ENCODE measurements around the gene GUCD1.
"Not testable (repeated sequence)": the region's sequence is repeated elsewhere in the genome, so short reads cannot be mapped to it uniquely, and the experiment has no call there.

GUCD1 gene

DNA sequence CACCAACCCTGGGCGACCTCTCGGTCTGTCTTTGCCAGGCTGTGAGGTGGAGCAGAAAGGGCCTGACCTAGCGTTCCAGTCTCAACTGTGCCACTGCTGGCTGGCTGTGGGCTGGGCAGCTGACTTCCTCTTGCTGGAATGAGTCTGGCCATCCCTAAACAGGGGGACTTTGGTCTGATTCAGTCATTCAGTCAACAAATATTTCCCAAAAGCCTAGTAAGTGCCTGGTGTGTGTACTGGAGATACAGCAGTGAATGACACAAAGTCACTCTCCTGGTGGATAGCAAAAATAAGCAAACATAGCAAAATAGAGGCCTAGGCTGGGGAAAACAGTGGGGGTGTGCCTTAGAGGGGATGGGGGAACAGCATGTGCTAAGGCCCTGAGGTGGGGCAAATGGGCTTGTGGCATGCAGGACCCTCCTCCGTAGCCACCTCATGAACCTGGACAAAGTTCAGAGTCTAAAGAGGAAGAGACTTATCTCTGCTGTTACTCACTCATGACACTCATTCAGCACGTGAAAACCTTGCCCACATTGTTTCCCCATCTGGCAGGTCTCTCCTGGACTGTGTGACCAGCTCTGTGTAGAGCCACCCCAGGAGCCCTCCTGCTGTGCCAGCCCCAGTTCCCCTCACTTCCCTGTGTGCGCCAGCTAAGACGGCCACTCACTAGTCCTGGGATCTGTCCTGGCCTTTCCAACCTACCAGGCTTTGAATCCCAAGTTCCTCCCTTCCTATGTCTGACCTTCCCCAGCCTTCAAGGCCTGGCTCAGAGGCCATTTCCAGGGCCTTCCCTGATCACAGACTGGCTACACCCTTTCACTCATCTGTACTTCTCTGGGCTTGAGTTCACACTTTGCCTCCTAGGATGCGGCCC lies 4.7 kb downstream of the GUCD1 start:
- H3K4me3 ChIP-seq (ENCODE audit: low read length): peak overlapping the region; percentile 30
- H3K27me3 ChIP-seq (ENCODE audit: control insufficient read depth, insufficient read depth, low read length): no peaks in the 10 kb centered on the region
- H3K36me3 ChIP-seq (ENCODE audit: control insufficient read depth, insufficient read depth, low read length): peaks cover 25% of the 10 kb centered on the region
- no peak overlapping the region for H3K27ac ChIP-seq (ENCODE audit: low read depth, low read length)
- H3K4me1 ChIP-seq (ENCODE audit: control insufficient read depth, insufficient read depth, low read length): peaks cover 11% of the 10 kb centered on the region
- H3K9ac ChIP-seq (ENCODE audit: low read length): no peak overlapping the region

DNA sequence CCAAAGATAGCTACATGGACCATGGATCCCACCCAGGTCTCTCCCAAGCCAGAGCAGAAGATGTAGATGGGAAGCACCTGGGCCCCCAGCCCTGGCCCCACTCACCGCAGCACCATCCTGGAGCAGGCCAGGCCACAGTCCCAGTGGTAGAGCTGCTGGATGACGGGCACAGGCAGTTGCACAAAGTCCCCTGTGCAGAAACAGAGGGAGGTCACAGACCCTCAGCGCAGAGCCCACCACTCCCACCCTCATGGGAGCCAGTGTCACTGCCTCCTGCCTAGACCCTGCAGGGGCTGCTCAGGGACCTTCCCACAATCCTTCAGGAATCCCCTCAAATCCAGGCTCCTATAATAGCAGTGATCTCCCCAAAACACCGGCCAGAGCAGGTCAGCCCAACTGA lies 6.1 kb downstream of the GUCD1 start:
- Histone ChIP-seq H3K9ac (ENCODE audit: low read length) (no peak overlapping the region), H3K27me3 (ENCODE audit: control insufficient read depth, insufficient read depth, low read length) (no peaks in the 10 kb centered on the region), H3K36me3 (ENCODE audit: control insufficient read depth, insufficient read depth, low read length) (peaks cover 31% of the 10 kb centered on the region), H3K4me3 (ENCODE audit: low read length) (no peak overlapping the region), H3K27ac (ENCODE audit: low read depth, low read length) (no peak overlapping the region), H3K4me1 (ENCODE audit: control insufficient read depth, insufficient read depth, low read length) (peaks cover 17% of the 10 kb centered on the region)

DNA sequence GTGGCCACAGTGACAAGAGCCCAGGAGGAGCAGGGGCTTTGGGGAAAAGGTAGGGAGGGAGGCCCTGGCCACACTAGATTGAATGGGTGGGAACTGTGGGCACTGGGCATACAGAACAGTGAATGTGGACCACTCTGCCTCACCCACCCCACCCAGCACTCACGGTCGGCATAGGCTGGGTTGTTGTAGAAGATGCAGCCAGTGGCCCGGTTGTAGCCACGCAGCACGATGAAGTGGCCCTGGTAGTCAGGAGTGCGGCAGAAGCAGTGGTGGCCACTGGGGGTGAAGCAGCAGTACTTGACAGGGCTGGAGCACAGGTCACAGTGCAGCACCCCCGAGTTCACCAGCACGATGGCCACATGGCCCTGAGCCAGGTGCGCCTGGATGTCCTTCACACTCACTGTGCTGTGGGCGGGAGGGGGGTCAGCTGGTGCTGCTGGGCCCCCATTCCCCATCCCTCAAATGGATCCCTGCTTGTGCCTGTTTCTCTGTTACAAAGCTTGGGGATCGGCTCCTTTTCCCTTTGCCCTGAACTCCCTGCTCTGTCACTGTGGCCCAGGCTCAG lies 11.2 kb downstream of the GUCD1 start:
- Histone ChIP-seq H3K9ac (ENCODE audit: low read length) (no peak overlapping the region), H3K27ac (ENCODE audit: low read depth, low read length) (no peak overlapping the region), H3K4me3 (ENCODE audit: low read length) (no peak overlapping the region), H3K27me3 (ENCODE audit: control insufficient read depth, insufficient read depth, low read length) (no peaks in the 10 kb centered on the region), H3K4me1 (ENCODE audit: control insufficient read depth, insufficient read depth, low read length) (peaks cover 9% of the 10 kb centered on the region), H3K36me3 (ENCODE audit: control insufficient read depth, insufficient read depth, low read length) (peaks cover 53% of the 10 kb centered on the region)

DNA sequence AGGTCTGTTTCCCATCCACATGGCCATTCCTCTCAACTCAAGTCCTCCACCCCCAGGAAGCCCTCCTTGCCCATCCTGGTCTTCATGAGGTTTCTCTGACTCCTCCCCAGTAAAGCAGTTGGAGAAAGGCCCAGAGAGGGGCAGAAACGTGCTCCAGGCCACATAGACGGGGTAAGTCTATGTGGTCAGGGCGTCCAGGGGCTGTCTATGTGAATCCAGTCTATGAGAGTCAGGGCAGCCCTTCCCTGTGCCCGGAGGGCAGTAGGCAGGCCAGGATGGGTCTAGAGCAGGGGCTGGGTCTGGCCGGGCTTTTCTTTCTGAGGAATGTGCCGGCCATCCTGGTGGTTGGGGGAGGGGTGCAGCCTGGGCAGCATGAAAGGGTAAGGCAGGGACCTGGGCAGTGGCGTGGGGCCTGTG lies 11.7 kb downstream of the GUCD1 start:
- Histone ChIP-seq H3K27ac (ENCODE audit: low read depth, low read length) (no peak overlapping the region), H3K4me3 (ENCODE audit: low read length) (no peak overlapping the region), H3K36me3 (ENCODE audit: control insufficient read depth, insufficient read depth, low read length) (peaks cover 48% of the 10 kb centered on the region), H3K9ac (ENCODE audit: low read length) (no peak overlapping the region), H3K27me3 (ENCODE audit: control insufficient read depth, insufficient read depth, low read length) (no peaks in the 10 kb centered on the region), H3K4me1 (ENCODE audit: control insufficient read depth, insufficient read depth, low read length) (peaks cover 9% of the 10 kb centered on the region)

DNA sequence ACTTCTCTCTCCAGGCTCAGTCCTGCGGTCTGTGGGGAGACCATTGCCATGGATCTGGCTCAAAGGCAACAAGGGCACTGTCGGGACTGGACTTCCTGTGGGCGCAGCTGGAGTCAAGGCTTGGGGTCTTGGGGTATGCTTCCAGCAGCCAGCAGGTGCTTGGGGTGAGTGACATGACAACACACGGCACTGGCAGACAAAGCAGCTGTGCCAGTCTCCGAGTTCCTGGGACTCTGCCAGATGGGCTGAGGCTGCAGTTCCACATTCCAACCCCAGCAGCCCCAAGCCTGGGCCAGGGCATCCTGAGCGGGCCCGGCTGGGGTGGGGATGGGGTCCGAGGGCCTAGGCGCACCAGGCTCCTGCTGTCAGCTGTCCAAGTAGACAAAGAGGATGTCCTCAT lies 12.3 kb downstream of the GUCD1 start:
- Histone ChIP-seq H3K9ac (ENCODE audit: low read length) (no peak overlapping the region), H3K27me3 (ENCODE audit: control insufficient read depth, insufficient read depth, low read length) (no peaks in the 10 kb centered on the region), H3K36me3 (ENCODE audit: control insufficient read depth, insufficient read depth, low read length) (peaks cover 43% of the 10 kb centered on the region), H3K4me1 (ENCODE audit: control insufficient read depth, insufficient read depth, low read length) (peaks cover 9% of the 10 kb centered on the region), H3K4me3 (ENCODE audit: low read length) (no peak overlapping the region), H3K27ac (ENCODE audit: low read depth, low read length) (no peak overlapping the region)

DNA sequence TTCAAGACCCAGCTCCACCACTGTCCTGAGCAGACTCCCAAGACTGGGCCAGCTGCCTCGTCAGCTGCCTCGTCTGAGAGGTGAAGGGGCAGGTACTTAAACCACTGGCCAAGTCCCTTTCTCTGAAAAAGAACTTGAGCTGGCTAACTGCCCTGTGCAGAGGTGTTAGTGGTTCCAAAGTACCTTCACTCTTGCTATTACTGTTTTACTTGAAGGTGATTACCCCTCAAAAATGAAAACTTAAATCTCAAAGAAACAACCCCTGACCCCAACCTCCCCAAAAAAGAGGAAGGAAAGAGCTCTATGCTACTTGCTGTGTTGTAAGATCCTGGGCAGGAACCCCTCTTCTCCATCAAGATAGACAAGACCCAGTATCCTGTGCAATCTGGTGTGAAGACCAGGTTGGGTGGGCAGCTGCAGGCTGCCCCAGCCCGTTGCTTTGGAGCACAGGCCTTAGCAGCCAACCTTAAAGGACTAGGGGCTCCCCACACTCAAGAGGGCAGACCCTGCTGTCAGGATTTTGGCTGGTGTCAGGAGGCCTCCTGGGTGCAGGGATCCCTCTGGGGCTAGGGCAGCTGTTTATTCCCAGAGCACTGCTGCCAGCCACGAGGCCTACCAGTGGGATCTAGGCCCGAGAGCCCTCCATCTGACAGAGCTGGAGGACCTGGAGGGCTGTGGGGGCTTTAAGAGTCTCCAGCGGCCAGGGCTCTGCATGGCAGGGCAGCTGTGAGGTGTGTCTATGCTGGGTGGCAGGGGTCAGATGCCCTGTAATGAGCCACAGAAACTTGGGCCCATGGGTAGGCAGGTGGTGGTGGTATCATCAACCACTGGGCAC lies 13.0 kb downstream of the GUCD1 start:
- no peak overlapping the region for H3K9ac ChIP-seq (ENCODE audit: low read length)
- peaks cover 36% of the 10 kb centered on the region for H3K36me3 ChIP-seq (ENCODE audit: control insufficient read depth, insufficient read depth, low read length)
- H3K4me3 ChIP-seq (ENCODE audit: low read length): no peak overlapping the region
- no peaks in the 10 kb centered on the region for H3K27me3 ChIP-seq (ENCODE audit: control insufficient read depth, insufficient read depth, low read length)
- H3K27ac ChIP-seq (ENCODE audit: low read depth, low read length): no peak overlapping the region
- H3K4me1 ChIP-seq (ENCODE audit: control insufficient read depth, insufficient read depth, low read length): peaks cover 9% of the 10 kb centered on the region

DNA sequence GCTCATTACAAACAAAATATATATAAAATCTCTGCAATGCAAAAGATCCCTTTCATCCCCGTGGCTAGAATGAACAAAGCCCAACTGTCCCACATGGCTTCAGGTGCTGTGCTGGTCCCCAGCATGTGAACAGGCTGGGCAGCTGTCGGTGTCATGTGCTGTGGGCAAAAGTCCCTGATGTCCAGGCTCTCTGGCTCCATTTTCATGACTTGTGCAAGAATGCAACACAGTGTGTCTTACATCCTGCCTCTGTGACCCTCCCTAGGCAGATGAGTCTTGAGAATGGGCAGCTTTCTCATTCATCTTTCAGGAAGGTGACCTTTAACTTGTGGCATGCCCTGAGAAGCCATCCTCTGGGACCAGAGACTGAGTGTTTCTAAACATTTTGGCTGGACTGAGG lies 14.5 kb downstream of the GUCD1 start:
- Histone ChIP-seq H3K36me3 (ENCODE audit: control insufficient read depth, insufficient read depth, low read length) (peaks cover 28% of the 10 kb centered on the region), H3K9ac (ENCODE audit: low read length) (no peak overlapping the region), H3K4me1 (ENCODE audit: control insufficient read depth, insufficient read depth, low read length) (peaks cover 9% of the 10 kb centered on the region), H3K27ac (ENCODE audit: low read depth, low read length) (no peak overlapping the region), H3K27me3 (ENCODE audit: control insufficient read depth, insufficient read depth, low read length) (no peaks in the 10 kb centered on the region), H3K4me3 (ENCODE audit: low read length) (no peak overlapping the region)

DNA sequence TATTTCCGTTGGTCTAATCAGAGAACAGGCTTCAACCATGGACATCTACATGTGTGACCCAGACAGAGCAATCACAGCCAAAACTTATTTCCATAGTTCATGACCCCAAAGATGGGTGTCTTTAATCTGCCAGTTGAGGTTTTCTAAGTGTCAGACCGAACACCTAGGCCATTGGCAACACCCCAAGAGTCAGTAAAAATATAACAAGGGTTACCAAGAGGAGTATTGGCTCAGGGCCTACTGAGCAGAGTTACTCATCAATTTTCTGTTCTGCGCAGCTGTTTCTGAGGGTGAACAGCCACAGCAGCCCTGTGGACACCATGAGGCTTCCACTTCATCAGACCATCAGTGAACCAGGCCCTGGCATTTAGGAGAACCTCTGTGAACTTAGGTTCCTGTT lies 18.8 kb downstream of the GUCD1 start:
- Histone ChIP-seq H3K4me1 (ENCODE audit: control insufficient read depth, insufficient read depth, low read length) (no peaks in the 10 kb centered on the region), H3K27ac (ENCODE audit: low read depth, low read length) (no peak overlapping the region), H3K27me3 (ENCODE audit: control insufficient read depth, insufficient read depth, low read length) (no peaks in the 10 kb centered on the region), H3K9ac (ENCODE audit: low read length) (no peak overlapping the region), H3K4me3 (ENCODE audit: low read length) (no peak overlapping the region), H3K36me3 (ENCODE audit: control insufficient read depth, insufficient read depth, low read length) (peaks cover 10% of the 10 kb centered on the region)

DNA sequence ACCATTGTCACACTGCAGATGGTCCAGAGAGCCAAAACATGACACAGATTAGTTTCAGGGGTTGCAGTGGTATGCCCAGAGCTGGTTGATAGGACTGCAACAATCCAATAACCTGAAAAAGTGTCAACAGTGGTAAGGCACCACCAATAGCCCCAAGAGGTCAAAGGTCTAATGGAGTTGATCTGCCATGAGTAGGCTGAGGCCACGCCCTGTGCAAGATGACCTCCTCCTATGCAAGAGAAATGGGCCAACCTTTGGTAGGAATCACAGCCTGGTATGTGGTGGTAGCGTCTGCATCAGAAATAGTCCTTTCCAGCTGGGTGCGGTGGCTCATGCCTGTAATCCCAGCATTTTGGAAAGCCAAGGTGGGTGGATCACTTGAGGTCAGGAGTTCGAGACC lies 19.6 kb downstream of the GUCD1 start:
- Histone ChIP-seq H3K27me3 (ENCODE audit: control insufficient read depth, insufficient read depth, low read length) (no peaks in the 10 kb centered on the region), H3K27ac (ENCODE audit: low read depth, low read length) (no peak overlapping the region), H3K36me3 (ENCODE audit: control insufficient read depth, insufficient read depth, low read length) (peaks cover 4% of the 10 kb centered on the region), H3K4me1 (ENCODE audit: control insufficient read depth, insufficient read depth, low read length) (no peaks in the 10 kb centered on the region), H3K4me3 (ENCODE audit: low read length) (no peak overlapping the region), H3K9ac (ENCODE audit: low read length) (no peak overlapping the region)

DNA sequence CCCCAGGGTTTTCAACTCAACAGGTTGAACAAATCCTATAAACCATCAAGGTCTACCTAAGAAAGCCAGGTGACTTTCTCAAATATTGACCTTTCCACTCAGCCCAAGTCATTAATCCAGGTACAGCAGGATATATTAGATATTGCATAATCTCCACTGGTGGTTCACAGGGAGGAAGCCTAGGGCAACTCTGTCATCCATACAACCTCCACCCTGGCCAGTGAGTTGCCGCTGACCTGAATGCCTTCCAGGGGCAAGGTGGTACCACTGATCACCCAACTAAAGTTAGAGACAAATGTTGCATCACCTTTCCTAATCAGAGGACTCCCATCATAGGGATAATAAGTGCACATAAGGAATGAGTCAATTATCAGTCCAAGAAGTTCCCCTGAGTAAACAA lies 22.9 kb downstream of the GUCD1 start:
- Histone ChIP-seq H3K9ac (ENCODE audit: low read length) (no peak overlapping the region), H3K36me3 (ENCODE audit: control insufficient read depth, insufficient read depth, low read length) (no peaks in the 10 kb centered on the region), H3K4me3 (ENCODE audit: low read length) (no peak overlapping the region), H3K27ac (ENCODE audit: low read depth, low read length) (no peak overlapping the region), H3K4me1 (ENCODE audit: control insufficient read depth, insufficient read depth, low read length) (no peaks in the 10 kb centered on the region), H3K27me3 (ENCODE audit: control insufficient read depth, insufficient read depth, low read length) (no peaks in the 10 kb centered on the region)

DNA sequence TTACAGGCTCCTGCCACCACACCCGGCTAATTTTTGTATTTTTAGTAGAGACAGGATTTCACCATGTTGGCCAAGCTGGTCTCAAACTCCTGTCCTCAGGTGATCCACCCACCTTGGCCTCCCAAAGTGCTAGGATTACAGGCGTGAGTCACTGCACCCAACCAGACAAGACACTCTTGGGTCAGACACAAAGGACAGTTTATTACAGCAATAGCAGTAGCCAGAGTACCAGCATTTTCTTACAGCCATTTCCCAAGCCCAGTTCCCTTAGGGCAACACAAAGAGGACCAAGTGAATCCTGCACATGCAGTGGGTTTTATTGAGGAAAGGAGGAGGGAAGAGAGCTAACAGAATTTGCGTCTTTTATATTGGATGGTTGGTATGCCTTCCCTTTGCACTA lies 24.0 kb downstream of the GUCD1 start:
- not testable (repeated sequence) for H3K36me3 ChIP-seq (ENCODE audit: control insufficient read depth, insufficient read depth, low read length); H3K4me1 ChIP-seq (ENCODE audit: control insufficient read depth, insufficient read depth, low read length); H3K9ac ChIP-seq (ENCODE audit: low read length); H3K4me3 ChIP-seq (ENCODE audit: low read length); H3K27ac ChIP-seq (ENCODE audit: low read depth, low read length); H3K27me3 ChIP-seq (ENCODE audit: control insufficient read depth, insufficient read depth, low read length)

DNA sequence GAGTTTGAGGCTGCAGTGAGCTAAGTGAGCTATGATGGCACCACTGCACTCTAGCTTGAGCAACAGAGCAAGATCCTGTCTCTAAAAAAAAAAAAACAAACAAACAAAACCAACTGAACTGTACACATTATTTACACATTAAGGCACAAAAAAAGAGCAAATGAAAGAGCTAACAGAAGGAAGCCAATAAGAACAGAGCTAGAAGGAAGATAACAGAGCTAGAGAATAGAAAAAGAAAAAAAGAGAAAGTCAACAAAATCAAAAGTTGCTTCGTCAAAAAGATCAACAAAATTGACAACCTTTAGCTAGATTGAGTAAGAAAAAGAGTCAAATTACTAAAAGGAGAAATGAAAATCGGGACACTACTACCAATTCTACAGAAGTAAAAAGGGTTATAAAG lies 25.0 kb downstream of the GUCD1 start:
- no peaks in the 10 kb centered on the region for H3K36me3 ChIP-seq (ENCODE audit: control insufficient read depth, insufficient read depth, low read length)
- H3K27ac ChIP-seq (ENCODE audit: low read depth, low read length): no peak overlapping the region
- H3K4me1 ChIP-seq (ENCODE audit: control insufficient read depth, insufficient read depth, low read length): peaks cover 5% of the 10 kb centered on the region
- H3K27me3 ChIP-seq (ENCODE audit: control insufficient read depth, insufficient read depth, low read length): no peaks in the 10 kb centered on the region
- no peak overlapping the region for H3K9ac ChIP-seq (ENCODE audit: low read length)
- H3K4me3 ChIP-seq (ENCODE audit: low read length): no peak overlapping the region

Data from rectal smooth muscle tissue (tissue), 1 donor.